C4-2B (cell line): ENCODE measurements around the gene B9D1.

ENCODE experiments used
- H3K27ac ChIP-seq: fragments of 450-650 bp; 2 replicates; pipeline ENCODE4 v1.5.1; 2017
- ZFX ChIP-seq: fragments of 450-650 bp; IDR thresholded peaks from 2 replicates; pipeline ENCODE4 v1.6.1; 2017
- TF ChIP-seq, protein P1 (sequence below): fragments of 450-650 bp; conservative IDR thresholded peaks from 2 replicates; pipeline ENCODE4 v1.5.1; 2017; ENCODE audit warnings: mild to moderate bottlenecking

The B9D1 gene

DNA sequence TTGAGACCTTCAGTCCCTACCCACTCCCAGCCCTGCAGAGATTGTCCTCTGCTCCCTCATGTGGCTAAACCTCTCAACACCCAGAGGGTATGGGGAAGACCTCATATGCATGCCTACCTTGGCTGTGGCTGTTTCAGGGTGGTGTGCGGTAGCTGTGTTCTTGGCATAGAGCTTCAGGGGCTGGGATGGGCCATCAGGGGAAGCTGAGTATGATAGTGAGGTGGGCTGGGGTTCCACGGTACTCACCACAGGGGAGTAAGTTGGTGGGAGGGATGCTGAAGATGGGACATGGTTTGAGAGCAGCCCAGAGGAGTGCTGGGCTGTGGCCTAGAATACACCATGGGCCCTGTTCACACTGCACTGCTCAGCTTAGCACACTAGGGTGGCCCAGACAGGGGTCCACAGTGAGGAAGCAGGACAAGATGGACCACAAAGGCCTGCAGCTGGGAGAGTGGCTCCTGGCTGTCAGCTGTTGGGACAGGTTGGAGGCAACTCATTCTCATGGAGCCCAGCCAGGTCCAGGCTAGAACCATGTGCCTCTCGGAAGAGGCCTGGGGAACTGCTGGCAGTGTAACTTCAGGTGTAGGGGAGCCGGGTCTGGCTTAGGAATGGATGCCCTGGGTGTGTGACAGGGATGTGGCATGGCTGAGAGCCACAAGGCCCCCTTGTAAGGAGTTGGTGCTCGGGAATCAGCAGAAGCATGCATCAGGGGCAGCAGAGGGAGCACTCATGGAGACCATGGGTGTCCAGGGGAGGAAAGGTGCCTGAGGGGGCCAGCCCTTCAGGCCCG is 21.4 kb upstream of the B9D1 start:
- no peak for TF ChIP-seq ZFX
- TF ChIP-seq, protein P1, sequence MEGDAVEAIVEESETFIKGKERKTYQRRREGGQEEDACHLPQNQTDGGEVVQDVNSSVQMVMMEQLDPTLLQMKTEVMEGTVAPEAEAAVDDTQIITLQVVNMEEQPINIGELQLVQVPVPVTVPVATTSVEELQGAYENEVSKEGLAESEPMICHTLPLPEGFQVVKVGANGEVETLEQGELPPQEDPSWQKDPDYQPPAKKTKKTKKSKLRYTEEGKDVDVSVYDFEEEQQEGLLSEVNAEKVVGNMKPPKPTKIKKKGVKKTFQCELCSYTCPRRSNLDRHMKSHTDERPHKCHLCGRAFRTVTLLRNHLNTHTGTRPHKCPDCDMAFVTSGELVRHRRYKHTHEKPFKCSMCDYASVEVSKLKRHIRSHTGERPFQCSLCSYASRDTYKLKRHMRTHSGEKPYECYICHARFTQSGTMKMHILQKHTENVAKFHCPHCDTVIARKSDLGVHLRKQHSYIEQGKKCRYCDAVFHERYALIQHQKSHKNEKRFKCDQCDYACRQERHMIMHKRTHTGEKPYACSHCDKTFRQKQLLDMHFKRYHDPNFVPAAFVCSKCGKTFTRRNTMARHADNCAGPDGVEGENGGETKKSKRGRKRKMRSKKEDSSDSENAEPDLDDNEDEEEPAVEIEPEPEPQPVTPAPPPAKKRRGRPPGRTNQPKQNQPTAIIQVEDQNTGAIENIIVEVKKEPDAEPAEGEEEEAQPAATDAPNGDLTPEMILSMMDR: no peak
- no peak overlapping the region for H3K27ac ChIP-seq

- H3K27ac ChIP-seq: no peak overlapping the region
- TF ChIP-seq, protein P1: no peak
- no peak for TF ChIP-seq ZFX
Measured at GRCh38 chr17:19382531-19383444, 20.3 kb upstream of the B9D1 start.

DNA sequence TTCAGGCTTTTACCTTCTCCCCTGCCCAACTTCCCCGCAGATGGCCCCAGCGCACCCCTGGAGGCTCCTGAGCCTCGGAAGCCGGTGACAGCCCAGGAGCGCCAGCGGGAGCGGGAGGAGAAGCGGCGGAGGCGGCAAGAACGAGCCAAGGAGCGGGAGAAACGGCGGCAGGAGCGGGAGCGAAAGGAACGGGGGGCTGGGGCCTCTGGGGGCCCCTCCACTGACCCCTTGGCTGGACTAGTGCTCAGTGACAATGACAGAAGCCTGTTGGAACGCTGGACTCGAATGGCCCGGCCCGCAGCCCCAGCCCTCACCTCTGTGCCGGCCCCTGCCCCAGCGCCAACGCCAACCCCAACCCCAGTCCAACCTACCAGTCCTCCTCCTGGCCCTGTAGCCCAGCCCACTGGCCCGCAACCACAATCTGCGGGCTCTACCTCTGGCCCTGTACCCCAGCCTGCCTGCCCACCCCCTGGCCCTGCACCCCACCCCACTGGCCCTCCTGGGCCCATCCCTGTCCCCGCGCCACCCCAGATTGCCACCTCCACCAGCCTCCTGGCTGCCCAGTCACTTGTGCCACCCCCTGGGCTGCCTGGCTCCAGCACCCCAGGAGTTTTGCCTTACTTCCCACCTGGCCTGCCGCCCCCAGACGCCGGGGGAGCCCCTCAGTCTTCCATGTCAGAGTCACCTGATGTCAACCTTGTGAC is 19.4 kb upstream of the B9D1 start:
- TF ChIP-seq, protein P1: no peak
- TF ChIP-seq ZFX: no peak
- H3K27ac ChIP-seq: no peak overlapping the region

- TF ChIP-seq, protein P1: no peak
- no peak for TF ChIP-seq ZFX
Measured at GRCh38 chr17:19381361-19381740, 18.8 kb upstream of the B9D1 start.

DNA sequence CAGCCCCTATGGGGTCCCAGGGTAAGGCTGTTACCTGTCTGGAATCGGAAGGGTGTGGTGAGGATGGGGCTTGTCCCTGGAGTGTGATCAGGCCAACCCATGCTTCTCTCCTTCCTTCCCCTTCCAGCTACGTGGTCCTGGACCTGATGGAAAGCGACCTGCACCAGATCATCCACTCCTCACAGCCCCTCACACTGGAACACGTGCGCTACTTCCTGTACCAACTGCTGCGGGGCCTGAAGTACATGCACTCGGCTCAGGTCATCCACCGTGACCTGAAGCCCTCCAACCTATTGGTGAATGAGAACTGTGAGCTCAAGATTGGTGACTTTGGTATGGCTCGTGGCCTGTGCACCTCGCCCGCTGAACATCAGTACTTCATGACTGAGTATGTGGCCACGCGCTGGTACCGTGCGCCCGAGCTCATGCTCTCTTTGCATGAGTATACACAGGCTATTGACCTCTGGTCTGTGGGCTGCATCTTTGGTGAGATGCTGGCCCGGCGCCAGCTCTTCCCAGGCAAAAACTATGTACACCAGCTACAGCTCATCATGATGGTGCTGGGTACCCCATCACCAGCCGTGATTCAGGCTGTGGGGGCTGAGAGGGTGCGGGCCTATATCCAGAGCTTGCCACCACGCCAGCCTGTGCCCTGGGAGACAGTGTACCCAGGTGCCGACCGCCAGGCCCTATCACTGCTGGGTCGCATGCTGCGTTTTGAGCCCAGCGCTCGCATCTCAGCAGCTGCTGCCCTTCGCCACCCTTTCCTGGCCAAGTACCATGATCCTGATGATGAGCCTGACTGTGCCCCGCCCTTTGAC is 18.2 kb upstream of the B9D1 start:
- no peak for TF ChIP-seq ZFX
- TF ChIP-seq, protein P1: no peak
- no peak overlapping the region for H3K27ac ChIP-seq

More at GRCh38 chr17:19381361-19381740, 18.8 kb upstream of the B9D1 start:
- H3K27ac ChIP-seq: no peak overlapping the region

DNA sequence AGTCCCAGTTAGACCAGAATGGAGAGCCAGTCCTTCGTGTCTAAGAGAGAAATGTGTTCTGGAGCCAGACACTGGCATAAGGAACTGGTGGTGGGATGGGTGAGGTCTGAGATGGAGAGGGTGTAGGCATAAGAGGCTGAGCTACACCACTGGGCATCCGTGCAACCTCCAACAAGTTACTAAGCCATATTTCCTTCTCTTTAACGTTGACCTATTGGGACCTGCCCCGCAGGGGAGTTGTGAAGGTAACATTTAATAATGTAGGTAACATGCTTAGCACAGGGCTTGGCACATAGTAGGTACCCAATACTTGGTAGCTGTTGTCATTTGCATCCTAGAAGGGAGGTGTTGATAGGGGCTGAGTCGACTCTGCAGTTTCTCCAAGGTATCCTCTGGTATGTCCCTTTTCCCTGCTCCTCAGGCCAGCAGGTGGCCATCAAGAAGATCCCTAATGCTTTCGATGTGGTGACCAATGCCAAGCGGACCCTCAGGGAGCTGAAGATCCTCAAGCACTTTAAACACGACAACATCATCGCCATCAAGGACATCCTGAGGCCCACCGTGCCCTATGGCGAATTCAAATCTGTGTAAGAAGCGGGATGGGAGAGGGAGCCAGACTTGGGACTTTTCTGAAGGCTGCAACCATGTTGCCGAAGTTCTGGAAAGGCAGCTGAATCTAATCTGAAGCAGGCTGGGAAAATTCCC is 17.0 kb upstream of the B9D1 start:
- TF ChIP-seq ZFX: no peak
- TF ChIP-seq, protein P1: no peak
- H3K27ac ChIP-seq: peak overlapping the region; percentile 88; the same call in 1 of the 2 replicates
